SJCRH30 (cell line): ENCODE results near the gene CXCL12. TPM values are rescaled to one million over a fixed set of nuclear protein-coding genes. Genes with fewer than 3 reads are reported as not detected.

ENCODE experiments used
- DNase-seq, 2 experiments: peaks; one replicate each; pipeline ENCODE4 v3.0.0-alpha.2; 2015 to 2020
- H3K27ac ChIP-seq: fragments of 250-450 bp; sonication (Bioruptor Pico); 2 replicates; pipeline ENCODE4 v1.5.1; 2020; ENCODE audit warnings: mild to moderate bottlenecking, moderate library complexity
- H3K27me3 ChIP-seq: fragments of 250-450 bp; sonication (Bioruptor Pico); 2 replicates; pipeline ENCODE4 v1.5.1; 2020; ENCODE audit warnings: mild to moderate bottlenecking, moderate library complexity
- H3K36me3 ChIP-seq: fragments of 250-450 bp; sonication (Bioruptor Pico); 2 replicates; pipeline ENCODE4 v1.5.1; 2020; ENCODE audit warnings: mild to moderate bottlenecking, moderate library complexity
- H3K4me1 ChIP-seq: fragments of 250-450 bp; sonication (Bioruptor Pico); 2 replicates; pipeline ENCODE4 v1.5.1; 2020; ENCODE audit warnings: mild to moderate bottlenecking, moderate library complexity
- H3K4me3 ChIP-seq: fragments of 250-450 bp; sonication (Bioruptor Pico); 2 replicates; pipeline ENCODE4 v1.5.1; 2020; ENCODE audit warnings: mild to moderate bottlenecking, moderate library complexity
- H3K9me3 ChIP-seq: fragments of 250-450 bp; sonication (Bioruptor Pico); replicated peaks from 2 replicates; pipeline ENCODE4 v1.5.1; 2020; ENCODE audit warnings: mild to moderate bottlenecking, moderate library complexity
- total RNA-seq: library from RNA; depleted of rRNA; stranded (reverse); fragments of >200 nt; shearing (Covaris generic); gene quantifications from 2 replicates; pipeline ENCODE4 v1.2.3, GENCODE V29; 2014

CXCL12 gene
- total RNA-seq, 1 experiment from 2014 or later, result not detected

DNA sequence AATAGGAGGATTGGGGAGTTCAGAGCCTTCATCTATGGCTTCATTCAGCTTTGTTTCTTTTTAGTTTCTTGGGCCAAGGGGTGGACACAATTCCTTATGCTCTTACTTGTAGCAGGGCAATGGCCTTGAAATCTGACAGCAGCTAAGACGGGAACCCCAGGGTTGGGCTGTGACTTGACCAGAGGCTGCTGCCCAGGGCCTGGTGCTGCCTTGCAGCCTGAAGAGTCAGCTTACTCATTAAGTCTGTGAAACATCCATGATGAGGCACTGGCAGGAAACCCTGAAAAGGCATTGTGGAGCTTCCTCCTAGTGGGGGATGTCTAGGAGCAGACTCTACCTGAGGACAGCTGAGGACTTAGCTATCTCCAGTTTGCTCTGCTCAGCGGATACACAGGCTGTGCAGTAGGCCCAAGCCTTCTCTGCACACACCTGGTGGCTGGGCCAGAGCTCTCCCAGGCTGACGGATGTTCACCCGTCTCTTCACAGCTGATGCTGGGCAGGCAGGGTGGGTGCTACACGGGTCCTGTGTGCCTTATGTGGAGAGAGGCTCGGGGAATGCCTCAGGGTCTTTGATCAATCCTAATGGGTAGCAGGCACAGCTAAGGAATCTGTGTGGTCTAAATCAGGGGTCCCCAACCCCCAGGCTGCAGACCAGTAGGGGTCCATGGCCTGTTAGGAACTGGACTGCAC is 17.8 kb downstream of the CXCL12 start:
- no peak overlapping the region for H3K4me3 ChIP-seq
- no peaks in the 10 kb centered on the region for H3K36me3 ChIP-seq
- H3K27me3 ChIP-seq, result no peaks in the 10 kb centered on the region
- DNase-seq, result no peak
- no peaks in the 10 kb centered on the region for H3K4me1 ChIP-seq
- no peaks in the 10 kb centered on the region for H3K9me3 ChIP-seq
- H3K27ac ChIP-seq, result no peak overlapping the region

DNA sequence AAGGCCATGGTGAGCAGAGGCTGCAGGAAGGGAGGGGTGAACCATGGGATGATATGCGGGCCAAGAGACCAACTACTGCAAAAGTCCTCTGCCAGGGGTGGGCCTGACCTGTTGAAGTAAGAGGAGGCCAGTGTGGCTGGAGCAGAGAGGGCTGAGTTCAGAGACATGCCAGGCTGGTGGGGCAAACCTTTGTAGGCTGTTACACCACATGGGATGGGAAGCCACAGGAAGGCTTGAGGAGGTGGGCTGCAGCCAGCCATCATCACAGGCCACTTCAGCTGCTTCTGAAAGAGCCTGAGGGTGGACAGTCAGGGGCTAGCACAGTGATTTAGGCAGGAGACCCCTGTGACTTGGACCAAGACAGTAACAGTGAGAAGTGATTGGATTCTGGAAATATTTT is 20.3 kb downstream of the CXCL12 start:
- no peaks in the 10 kb centered on the region for H3K4me1 ChIP-seq
- no peak overlapping the region for H3K4me3 ChIP-seq
- H3K36me3 ChIP-seq, result no peaks in the 10 kb centered on the region
- H3K9me3 ChIP-seq, result no peaks in the 10 kb centered on the region
- no peaks in the 10 kb centered on the region for H3K27me3 ChIP-seq
- H3K27ac ChIP-seq, result no peak overlapping the region
- DNase-seq, result no peak

DNA sequence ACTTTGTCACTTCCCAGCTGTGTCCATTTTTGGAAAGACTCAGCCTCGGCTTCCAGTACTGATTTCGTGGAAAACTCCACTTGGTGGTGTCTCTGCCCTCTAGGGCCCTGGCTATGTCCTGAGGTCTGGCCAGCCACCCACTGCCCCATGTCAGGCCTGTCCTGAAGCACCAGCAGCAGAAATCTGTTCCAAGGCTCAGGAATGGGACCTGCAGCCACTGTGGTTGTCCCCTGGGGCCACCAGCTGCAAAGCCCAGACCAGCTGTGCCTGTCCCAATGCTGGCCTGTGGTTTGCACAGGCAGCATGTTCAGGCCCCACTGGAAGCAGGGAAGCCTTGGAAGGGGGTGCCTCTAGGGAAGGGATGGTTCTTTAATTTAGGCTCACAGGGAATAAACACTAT is 21.2 kb downstream of the CXCL12 start:
- no peaks in the 10 kb centered on the region for H3K4me1 ChIP-seq
- no peaks in the 10 kb centered on the region for H3K27me3 ChIP-seq
- no peaks in the 10 kb centered on the region for H3K9me3 ChIP-seq
- DNase-seq, result no peak
- H3K36me3 ChIP-seq, result no peaks in the 10 kb centered on the region
- no peak overlapping the region for H3K27ac ChIP-seq
- no peak overlapping the region for H3K4me3 ChIP-seq

DNA sequence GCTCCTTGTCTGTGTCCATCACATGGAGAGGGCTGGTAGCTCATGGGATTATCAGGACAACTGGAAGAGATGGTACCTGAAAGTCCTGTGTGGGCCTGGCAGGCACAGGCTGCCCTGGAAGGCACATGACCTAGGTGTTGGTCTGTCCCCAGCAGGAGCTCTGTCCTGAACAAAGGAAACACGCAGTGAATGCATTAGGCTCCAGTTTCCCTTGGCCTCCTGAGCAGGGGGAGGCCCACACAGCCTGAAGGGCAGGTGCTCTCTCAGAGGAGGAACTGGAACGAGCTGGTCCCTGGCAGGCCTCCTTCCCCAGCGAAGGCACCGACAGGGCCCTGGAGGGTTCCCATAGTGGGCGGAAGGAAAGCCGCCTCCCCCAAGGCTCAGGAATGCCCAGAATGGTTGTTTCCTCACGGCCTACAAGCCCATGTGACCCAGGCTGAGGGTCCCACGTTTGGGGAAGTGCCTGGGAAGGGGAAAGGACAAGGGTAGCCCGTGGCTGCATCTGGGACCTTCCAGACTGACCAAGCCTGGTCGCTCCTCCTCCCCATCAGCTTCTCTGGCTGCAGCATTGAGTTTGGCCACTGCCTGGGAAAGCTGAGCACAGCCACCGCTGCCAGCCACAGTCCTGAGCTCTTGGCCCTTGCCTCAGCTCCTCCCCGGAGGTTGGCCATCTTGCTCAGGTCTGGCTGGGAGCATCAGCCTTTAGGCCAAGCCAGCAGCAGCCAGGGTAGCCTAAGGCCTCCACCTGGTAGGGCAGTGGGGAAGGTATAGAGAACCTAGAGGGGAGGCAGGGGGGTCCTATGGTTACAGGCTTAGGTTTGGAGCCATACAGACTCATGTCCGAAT is 21.8 kb downstream of the CXCL12 start:
- no peaks in the 10 kb centered on the region for H3K27me3 ChIP-seq
- no peak for DNase-seq
- H3K27ac ChIP-seq, result no peak overlapping the region
- no peaks in the 10 kb centered on the region for H3K36me3 ChIP-seq
- no peaks in the 10 kb centered on the region for H3K9me3 ChIP-seq
- no peaks in the 10 kb centered on the region for H3K4me1 ChIP-seq
- H3K4me3 ChIP-seq, result no peak overlapping the region

DNA sequence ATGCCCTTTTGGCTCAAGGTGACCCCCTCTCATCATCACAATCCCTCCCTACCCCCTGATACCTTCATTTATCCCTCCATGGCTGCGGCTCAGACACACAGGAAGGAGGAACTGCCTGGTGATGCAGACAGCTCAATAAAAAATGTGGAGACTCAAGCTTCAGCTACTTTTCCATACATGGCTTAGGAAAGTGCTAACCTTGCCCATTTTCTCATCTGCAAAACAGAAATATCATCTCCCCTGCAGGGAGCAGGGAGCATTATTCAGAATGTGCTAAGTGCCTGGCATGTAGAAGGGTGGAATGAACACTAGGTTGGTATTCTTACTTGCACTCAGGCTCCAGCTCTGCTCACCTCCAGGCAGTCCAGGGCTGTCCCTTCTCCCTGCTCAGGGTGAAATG is 23.8 kb downstream of the CXCL12 start:
- Histone ChIP-seq H3K4me1 (no peaks in the 10 kb centered on the region), H3K27ac (no peak overlapping the region), H3K9me3 (no peaks in the 10 kb centered on the region), H3K27me3 (no peaks in the 10 kb centered on the region), H3K36me3 (no peaks in the 10 kb centered on the region), H3K4me3 (no peak overlapping the region)
- DNase-seq, result no peak

DNA sequence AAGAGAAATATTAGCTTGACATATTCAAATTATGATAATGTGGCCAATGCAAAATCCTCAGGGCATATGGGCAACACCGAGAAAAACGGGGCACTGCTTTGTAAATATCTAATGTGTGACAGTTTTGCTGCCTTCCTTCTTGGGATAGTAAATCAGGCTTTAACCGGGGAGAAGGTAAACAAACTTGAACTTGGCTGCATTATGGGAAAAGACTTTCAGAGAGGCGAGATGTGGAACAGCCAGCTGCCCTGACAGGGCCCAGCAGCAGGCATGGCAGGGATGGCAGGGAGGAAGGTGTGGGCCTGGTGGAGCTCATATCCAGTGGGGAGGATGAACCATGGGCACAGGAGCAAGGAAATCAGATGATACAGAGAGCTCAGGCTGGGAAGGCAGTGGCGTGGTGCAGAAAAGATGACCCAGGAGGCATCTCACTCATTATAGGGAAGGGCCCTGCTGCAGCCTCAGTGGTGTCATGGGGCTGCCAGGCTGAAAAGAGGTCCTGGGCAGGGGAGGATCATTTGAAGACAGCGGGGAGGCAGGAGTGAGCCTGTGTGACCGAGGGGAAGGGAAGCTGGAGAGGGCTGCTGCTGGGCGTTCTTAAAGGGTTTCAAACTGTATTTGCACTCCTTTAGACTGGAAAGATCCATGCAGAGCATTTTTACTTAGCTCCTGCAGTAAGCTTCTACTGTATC is 26.7 kb downstream of the CXCL12 start:
- H3K27me3 ChIP-seq, result no peaks in the 10 kb centered on the region

DNA sequence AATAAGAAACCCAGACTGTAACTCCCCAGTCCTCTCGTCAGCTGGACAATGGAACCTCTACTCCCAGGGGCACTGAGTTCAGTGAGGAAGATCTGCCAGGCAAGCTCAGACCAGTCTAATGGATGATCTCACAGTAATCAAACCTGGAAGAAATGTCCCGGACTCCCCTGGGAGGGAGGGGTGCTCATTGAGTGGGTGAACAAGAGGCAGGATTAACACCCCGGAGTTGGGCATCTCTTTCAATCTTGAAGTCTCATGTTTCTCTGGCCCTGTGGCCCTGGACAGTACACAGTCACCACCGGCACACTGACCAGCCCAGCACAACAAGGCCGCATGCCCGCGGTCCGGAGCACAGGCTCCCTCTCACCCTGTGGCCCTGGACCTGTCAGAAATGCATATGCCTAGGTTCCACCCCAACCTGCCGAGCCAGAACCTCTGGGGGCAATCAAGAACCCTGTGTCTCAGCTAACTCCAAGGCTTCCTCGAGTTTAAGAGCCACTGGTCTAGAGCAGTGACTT is 27.8 kb downstream of the CXCL12 start:
- H3K9me3 ChIP-seq, result no peaks in the 10 kb centered on the region
- H3K4me3 ChIP-seq, result no peak overlapping the region
- H3K36me3 ChIP-seq, result no peaks in the 10 kb centered on the region
- H3K27me3 ChIP-seq, result no peaks in the 10 kb centered on the region
- H3K4me1 ChIP-seq, result no peaks in the 10 kb centered on the region
- H3K27ac ChIP-seq, result no peak overlapping the region
- no peak for DNase-seq

More for the DNA sequence above, 26.7 kb downstream of the CXCL12 start:
- Histone ChIP-seq H3K36me3 (no peaks in the 10 kb centered on the region), H3K4me1 (no peaks in the 10 kb centered on the region), H3K27ac (no peak overlapping the region), H3K4me3 (no peak overlapping the region), H3K9me3 (no peaks in the 10 kb centered on the region)
- no peak for DNase-seq

DNA sequence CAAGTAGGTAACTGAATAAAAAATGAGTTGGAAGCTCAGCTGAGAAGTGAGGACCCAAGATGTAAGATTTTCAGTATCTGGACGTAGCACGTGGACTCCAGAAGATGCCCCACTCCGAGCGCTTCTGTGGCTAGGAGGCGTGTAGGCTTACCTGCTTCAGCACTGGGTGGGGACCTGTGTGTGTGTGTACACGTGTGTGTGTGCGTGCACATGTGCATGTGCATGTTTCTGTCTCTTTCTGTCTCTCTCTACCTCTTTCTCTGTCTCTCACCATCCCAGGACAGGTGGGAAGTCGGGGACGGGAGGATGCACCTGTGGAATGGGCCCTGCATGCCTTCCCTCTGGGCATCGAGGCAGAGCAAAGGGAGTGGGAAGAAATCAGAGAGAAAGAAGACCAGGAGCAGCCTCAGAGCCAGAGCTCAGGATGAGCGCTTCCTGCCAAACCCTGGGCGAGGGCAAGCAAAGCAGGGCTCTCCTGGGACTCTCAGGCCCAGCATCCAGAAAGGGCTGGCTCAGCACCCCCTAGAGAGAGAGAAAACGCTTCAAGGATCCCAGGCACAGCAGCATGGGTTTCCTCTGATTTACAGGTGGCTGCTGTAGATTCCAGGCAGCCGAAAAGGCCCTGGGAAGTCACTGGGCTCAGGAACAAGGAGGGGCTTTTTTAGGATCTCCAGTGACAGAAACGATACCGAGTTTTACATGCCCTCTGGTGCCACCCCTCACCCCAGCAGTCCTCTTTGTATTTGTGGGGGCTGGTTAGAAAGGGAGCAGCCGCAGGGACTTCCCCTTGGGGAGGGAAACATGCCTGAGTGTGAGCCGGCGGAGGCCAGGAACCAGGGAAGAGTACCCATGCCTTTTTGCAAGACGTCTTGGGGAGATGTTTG is 28.5 kb downstream of the CXCL12 start:
- H3K4me3 ChIP-seq, result no peak overlapping the region
- no peak for DNase-seq
- H3K27ac ChIP-seq, result no peak overlapping the region
- H3K4me1 ChIP-seq, result no peaks in the 10 kb centered on the region
- no peaks in the 10 kb centered on the region for H3K27me3 ChIP-seq
- H3K9me3 ChIP-seq, result no peaks in the 10 kb centered on the region
- no peaks in the 10 kb centered on the region for H3K36me3 ChIP-seq

DNA sequence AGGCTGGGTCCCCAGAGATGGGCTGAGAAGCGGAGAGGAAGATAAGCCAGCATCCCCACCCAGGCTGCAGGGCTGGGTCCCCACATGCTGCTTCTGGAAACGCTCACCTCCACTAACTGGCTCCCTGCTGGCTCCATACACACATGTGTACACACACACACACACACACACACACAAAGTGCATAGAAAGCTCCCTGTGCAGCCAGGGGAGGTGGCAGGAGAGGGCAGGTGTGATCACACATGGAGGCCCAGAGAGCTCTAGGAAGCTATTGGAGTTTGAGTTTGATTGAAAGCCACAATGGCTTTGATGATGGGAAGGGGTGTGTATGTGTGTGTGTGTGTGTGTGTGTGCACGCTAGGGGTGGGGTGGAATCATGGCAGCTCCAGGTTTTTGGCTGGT is 29.3 kb downstream of the CXCL12 start:
- Histone ChIP-seq H3K9me3 (no peaks in the 10 kb centered on the region), H3K27me3 (no peaks in the 10 kb centered on the region), H3K4me3 (no peak overlapping the region), H3K4me1 (no peaks in the 10 kb centered on the region), H3K36me3 (no peaks in the 10 kb centered on the region), H3K27ac (no peak overlapping the region)
- DNase-seq, result no peak

DNA sequence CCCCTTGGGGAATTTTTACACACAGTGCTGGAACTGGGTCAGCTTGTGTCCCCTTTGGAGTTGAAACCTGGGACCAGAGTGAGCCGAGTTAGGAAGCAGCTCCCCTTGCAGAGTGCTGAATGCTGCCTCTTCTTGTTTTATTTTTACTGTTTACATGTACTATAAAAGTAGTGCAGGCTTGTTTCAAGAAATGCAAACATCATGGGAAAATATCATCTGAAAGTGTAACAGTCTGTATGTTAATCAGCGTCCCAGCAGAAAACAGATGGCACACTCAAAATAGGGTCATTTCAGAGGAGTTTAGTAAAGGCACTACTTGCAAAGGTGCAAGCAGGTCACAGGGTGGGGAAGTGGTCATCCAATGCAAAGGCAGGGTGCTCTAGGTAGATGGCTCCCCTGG is 30.1 kb downstream of the CXCL12 start:
- no peak for DNase-seq
- Histone ChIP-seq H3K27ac (no peak overlapping the region), H3K4me1 (no peaks in the 10 kb centered on the region), H3K27me3 (no peaks in the 10 kb centered on the region), H3K36me3 (no peaks in the 10 kb centered on the region), H3K4me3 (no peak overlapping the region), H3K9me3 (no peaks in the 10 kb centered on the region)

DNA sequence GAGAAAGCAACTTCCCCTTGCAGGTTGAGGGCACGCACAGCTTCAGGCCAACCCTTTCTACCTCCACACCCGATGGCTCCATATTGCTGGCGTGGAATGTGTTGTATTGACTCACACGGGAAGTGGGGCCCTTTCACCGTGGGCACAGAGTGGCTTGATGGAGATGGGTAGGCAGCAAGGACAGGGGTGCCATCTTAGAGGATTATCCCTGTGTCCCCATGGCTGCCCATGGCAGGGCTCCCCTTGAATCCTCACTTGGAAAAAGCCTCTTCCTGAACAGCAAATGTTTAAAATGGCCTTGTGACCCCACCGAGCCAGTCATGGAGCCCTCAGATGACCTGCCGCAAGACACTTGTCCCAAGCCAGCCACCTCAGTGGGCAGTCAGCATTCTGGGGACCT is 31.2 kb downstream of the CXCL12 start:
- Histone ChIP-seq H3K9me3 (no peaks in the 10 kb centered on the region), H3K4me3 (no peak overlapping the region), H3K27ac (no peak overlapping the region), H3K27me3 (no peaks in the 10 kb centered on the region), H3K4me1 (no peaks in the 10 kb centered on the region), H3K36me3 (no peaks in the 10 kb centered on the region)
- DNase-seq, result no peak

DNA sequence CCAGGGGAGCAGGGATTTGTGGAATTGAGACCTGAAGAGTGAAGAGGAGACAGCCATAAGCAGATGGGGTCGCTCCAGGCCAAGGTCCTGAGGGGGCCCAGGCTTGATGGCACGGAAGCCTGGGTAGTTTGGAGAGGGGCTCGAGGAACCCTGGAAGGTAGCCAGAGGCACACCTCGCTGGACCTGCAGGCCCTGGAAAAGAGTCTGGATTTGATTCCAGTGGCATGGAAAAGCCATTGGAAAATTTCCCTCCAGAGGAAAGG is 31.8 kb downstream of the CXCL12 start:
- no peak overlapping the region for H3K4me3 ChIP-seq
- no peaks in the 10 kb centered on the region for H3K4me1 ChIP-seq
- no peaks in the 10 kb centered on the region for H3K36me3 ChIP-seq
- no peaks in the 10 kb centered on the region for H3K9me3 ChIP-seq
- DNase-seq, result no peak
- no peak overlapping the region for H3K27ac ChIP-seq
- H3K27me3 ChIP-seq, result no peaks in the 10 kb centered on the region

DNA sequence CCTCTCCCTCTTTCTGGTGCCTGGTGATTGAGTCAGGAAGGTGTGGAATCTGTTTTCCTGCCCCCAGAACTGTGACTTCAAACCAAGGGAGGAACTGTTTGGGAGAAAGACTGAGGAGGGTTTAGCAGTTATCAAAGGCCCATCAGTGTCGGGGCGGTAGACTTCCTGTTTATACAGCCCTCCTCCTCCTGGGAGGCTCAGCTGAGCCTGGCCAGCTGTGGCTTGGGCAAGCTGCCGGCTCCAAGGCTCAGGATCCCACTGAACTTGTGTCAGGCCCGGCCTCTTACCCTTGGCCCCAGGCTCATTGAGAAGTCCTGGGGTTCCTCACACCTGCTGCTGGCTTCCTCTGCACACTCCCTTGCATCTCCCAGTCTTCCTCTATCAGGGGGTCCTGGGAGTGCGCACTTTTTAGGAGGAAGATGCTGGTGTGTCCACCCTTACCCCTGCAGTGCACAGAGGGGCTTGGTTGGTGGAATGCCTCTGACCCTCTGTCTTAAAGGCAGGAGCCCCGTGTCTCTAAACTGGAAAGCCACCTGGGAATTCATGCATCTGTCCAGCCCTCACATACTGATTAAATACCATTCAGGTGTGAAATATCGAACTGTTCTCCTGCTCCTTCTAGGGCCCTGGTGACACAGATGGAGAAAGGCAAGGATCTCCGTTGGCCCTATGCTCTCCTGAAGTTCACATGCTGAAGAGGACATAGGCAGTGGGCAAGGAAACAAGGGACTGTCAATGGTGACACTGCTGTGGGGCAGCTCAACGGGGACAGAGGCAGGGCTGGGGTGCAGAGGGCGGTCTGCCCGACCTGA is 32.4 kb downstream of the CXCL12 start:
- no peaks in the 10 kb centered on the region for H3K27me3 ChIP-seq
- H3K4me3 ChIP-seq, result no peak overlapping the region
- no peaks in the 10 kb centered on the region for H3K9me3 ChIP-seq
- peak; percentile 20 to 55 for DNase-seq
- H3K36me3 ChIP-seq, result no peaks in the 10 kb centered on the region
- no peak overlapping the region for H3K27ac ChIP-seq
- no peaks in the 10 kb centered on the region for H3K4me1 ChIP-seq

DNA sequence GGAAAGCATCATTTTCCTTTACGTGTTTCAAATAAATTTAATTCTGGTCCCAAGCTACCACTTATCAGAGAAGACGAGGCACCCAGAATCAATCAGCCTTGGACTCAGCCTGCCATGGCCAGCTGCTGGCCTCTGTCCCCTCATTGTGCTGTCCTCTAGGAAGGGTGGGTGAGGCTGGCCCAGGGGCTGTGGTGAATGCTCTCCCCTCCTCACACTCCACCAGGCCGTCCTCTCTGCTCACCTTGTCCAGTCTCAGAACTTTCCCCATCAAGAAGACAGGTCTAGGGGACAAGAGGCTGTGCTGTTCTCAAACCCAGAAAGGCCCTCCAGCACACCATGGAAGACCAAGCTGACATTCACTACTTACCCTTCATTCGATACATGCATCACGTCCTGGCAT is 36.4 kb downstream of the CXCL12 start:
- Histone ChIP-seq H3K9me3 (no peaks in the 10 kb centered on the region), H3K4me1 (no peaks in the 10 kb centered on the region), H3K4me3 (no peak overlapping the region), H3K36me3 (no peaks in the 10 kb centered on the region), H3K27ac (no peak overlapping the region), H3K27me3 (no peaks in the 10 kb centered on the region)
- no peak for DNase-seq
